Measurements from ENCODE around the gene ZEB2. TPM values are rescaled to one million over a fixed set of nuclear protein-coding genes. Genes with fewer than 3 reads are reported as not detected.

ZEB2 gene
- polyA plus RNA-seq, 1 donor from 2014 or later: 2.2 TPM

DNA sequence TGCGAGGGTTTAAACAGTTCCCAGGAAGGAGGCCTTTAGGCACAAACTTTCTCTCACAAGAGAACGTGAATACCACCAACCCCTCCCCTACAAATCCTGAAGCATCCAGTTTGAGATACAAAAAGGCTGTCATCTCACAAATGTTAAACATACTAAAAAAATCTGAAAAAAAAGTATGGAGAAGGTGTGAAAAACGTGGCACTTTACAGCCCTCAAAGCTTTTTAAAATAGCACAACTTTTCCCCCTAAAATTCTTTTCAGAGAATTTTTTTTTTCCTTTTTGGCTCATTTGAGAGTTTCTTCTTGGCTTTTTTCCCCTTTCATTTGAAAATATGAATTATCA lies 10.1 kb downstream of the ZEB2 start:
- Histone ChIP-seq H3F3A (ENCODE audit: insufficient read depth, low read length, poor library complexity, severe bottlenecking) (peaks cover 5% of the 10 kb centered on the region), H3K9me3 (ENCODE audit: low read length) (no peaks in the 10 kb centered on the region), H4K20me1 (ENCODE audit: insufficient read depth) (no peaks in the 10 kb centered on the region), H3K27me3 (ENCODE audit: insufficient read depth, low read depth, low read length) (peaks cover 23% of the 10 kb centered on the region), H3K4me3 (ENCODE audit: low read length) (no peak overlapping the region), H3K36me3 (ENCODE audit: insufficient read depth, low read length) (no peaks in the 10 kb centered on the region), H2AFZ (ENCODE audit: low read depth, low read length) (no peak overlapping the region), H3K9me2 (ENCODE audit: insufficient read depth, low read length) (no peaks in the 10 kb centered on the region), H3K79me2 (replicated peaks; ENCODE audit: insufficient read depth, low read length) (peaks cover 71% of the 10 kb centered on the region), H3K4me2 (ENCODE audit: low read length) (no peak overlapping the region), H3K9ac (ENCODE audit: low read length) (no peak overlapping the region), H3K27ac (ENCODE audit: low read length) (no peak overlapping the region)
- TF ChIP-seq EP300 (conservative IDR thresholded peaks at IDR 0.05; ENCODE audit: poor library complexity, severe bottlenecking) (no peak), SMC3 (conservative IDR thresholded peaks at IDR 0.05; ENCODE audit: poor library complexity) (no peak), TAF1 (IDR thresholded peaks at IDR 0.05; ENCODE audit: low read depth) (no peak), EZH2 (IDR thresholded peaks at IDR 0.05; ENCODE audit: borderline replicate concordance, insufficient read depth, low read length, poor library complexity, severe bottlenecking) (no peak), MXI1 (conservative IDR thresholded peaks at IDR 0.05; ENCODE audit: poor library complexity, severe bottlenecking) (no peak), POLR2AphosphoS5 (IDR thresholded peaks at IDR 0.05) (no peak), RAD21 (conservative IDR thresholded peaks at IDR 0.05) (no peak)
- TF ChIP-seq, protein P1, sequence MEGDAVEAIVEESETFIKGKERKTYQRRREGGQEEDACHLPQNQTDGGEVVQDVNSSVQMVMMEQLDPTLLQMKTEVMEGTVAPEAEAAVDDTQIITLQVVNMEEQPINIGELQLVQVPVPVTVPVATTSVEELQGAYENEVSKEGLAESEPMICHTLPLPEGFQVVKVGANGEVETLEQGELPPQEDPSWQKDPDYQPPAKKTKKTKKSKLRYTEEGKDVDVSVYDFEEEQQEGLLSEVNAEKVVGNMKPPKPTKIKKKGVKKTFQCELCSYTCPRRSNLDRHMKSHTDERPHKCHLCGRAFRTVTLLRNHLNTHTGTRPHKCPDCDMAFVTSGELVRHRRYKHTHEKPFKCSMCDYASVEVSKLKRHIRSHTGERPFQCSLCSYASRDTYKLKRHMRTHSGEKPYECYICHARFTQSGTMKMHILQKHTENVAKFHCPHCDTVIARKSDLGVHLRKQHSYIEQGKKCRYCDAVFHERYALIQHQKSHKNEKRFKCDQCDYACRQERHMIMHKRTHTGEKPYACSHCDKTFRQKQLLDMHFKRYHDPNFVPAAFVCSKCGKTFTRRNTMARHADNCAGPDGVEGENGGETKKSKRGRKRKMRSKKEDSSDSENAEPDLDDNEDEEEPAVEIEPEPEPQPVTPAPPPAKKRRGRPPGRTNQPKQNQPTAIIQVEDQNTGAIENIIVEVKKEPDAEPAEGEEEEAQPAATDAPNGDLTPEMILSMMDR (IDR thresholded peaks at IDR 0.05; ENCODE audit: poor library complexity, severe bottlenecking): no peak
- TF ChIP-seq, protein P2, sequence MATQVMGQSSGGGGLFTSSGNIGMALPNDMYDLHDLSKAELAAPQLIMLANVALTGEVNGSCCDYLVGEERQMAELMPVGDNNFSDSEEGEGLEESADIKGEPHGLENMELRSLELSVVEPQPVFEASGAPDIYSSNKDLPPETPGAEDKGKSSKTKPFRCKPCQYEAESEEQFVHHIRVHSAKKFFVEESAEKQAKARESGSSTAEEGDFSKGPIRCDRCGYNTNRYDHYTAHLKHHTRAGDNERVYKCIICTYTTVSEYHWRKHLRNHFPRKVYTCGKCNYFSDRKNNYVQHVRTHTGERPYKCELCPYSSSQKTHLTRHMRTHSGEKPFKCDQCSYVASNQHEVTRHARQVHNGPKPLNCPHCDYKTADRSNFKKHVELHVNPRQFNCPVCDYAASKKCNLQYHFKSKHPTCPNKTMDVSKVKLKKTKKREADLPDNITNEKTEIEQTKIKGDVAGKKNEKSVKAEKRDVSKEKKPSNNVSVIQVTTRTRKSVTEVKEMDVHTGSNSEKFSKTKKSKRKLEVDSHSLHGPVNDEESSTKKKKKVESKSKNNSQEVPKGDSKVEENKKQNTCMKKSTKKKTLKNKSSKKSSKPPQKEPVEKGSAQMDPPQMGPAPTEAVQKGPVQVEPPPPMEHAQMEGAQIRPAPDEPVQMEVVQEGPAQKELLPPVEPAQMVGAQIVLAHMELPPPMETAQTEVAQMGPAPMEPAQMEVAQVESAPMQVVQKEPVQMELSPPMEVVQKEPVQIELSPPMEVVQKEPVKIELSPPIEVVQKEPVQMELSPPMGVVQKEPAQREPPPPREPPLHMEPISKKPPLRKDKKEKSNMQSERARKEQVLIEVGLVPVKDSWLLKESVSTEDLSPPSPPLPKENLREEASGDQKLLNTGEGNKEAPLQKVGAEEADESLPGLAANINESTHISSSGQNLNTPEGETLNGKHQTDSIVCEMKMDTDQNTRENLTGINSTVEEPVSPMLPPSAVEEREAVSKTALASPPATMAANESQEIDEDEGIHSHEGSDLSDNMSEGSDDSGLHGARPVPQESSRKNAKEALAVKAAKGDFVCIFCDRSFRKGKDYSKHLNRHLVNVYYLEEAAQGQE (IDR thresholded peaks at IDR 0.05; ENCODE audit: borderline replicate concordance): no peak

DNA sequence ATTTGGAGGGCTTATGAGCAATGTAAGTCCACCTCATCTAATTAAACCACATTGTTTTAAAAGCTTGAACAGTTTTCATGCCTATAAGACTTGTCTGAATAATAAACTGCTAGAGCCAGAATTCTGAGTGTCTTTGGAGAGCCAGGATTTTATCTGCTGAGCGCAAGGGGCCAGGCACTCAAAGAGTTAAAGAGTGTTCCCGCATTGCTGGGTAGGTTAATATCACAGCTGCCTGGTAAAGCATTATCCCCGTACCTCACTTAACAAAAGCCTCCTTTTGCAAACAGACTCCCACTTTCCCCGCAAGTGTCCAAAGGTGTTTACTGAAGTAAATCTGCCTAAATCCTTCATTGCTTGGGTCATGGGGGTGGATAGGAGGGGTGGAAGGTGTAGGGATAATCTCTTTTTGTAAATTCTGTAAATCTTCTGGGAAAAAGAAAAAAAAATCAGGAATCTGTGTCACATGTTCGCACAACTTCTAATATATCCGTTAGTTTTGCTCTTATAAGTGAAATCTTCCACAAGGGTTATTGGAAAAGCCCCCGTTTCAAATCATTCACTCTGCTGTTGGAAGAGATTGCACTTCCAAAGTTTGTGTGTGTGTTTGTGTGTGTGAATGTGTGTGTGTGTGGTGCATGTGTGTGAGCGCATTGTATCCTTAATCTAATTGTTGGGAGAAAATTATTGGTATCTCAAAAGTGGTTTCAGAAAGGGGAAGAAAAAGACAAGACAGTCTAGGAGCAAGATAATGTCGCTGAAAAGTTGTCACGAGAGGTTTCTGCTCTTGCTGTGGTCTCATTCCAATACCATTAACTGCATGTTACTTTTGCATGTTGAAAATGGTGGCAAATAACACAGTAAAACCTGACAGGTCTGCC lies 10.7 kb downstream of the ZEB2 start:
- Histone ChIP-seq H2AFZ (ENCODE audit: low read depth, low read length) (no peak overlapping the region), H3F3A (ENCODE audit: insufficient read depth, low read length, poor library complexity, severe bottlenecking) (peaks cover 5% of the 10 kb centered on the region), H3K79me2 (replicated peaks; ENCODE audit: insufficient read depth, low read length) (peaks cover 65% of the 10 kb centered on the region), H3K9ac (ENCODE audit: low read length) (no peak overlapping the region), H3K27ac (ENCODE audit: low read length) (no peak overlapping the region), H3K9me3 (ENCODE audit: low read length) (no peaks in the 10 kb centered on the region), H4K20me1 (ENCODE audit: insufficient read depth) (no peaks in the 10 kb centered on the region), H3K9me2 (ENCODE audit: insufficient read depth, low read length) (no peaks in the 10 kb centered on the region), H3K4me2 (ENCODE audit: low read length) (no peak overlapping the region), H3K36me3 (ENCODE audit: insufficient read depth, low read length) (no peaks in the 10 kb centered on the region), H3K27me3 (ENCODE audit: insufficient read depth, low read depth, low read length) (peaks cover 17% of the 10 kb centered on the region), H3K4me3 (ENCODE audit: low read length) (no peak overlapping the region)
- TF ChIP-seq MXI1 (conservative IDR thresholded peaks at IDR 0.05; ENCODE audit: poor library complexity, severe bottlenecking) (no peak), TAF1 (IDR thresholded peaks at IDR 0.05; ENCODE audit: low read depth) (no peak), SMC3 (conservative IDR thresholded peaks at IDR 0.05; ENCODE audit: poor library complexity) (no peak), RAD21 (conservative IDR thresholded peaks at IDR 0.05) (no peak), EZH2 (IDR thresholded peaks at IDR 0.05; ENCODE audit: borderline replicate concordance, insufficient read depth, low read length, poor library complexity, severe bottlenecking) (no peak), EP300 (conservative IDR thresholded peaks at IDR 0.05; ENCODE audit: poor library complexity, severe bottlenecking) (no peak), POLR2AphosphoS5 (IDR thresholded peaks at IDR 0.05) (no peak)
- TF ChIP-seq, protein P1 (IDR thresholded peaks at IDR 0.05; ENCODE audit: poor library complexity, severe bottlenecking): no peak
- TF ChIP-seq, protein P2 (IDR thresholded peaks at IDR 0.05; ENCODE audit: borderline replicate concordance): no peak
